Endothelial cell (in vitro differentiated cells): ENCODE results near the gene SLCO3A1. TPM values are rescaled to one million over a fixed set of nuclear protein-coding genes. Genes with fewer than 3 reads are reported as not detected.

ENCODE experiments used
- DNase-seq: peaks from one replicate; pipeline ENCODE4 v3.0.0; 2021; ENCODE audit warnings: low spot score
- H3K27ac Mint-ChIP-seq: one replicate; pipeline ENCODE4 v1.8.0; 2021; ENCODE audit warnings: mixed read lengths, inconsistent platforms; ENCODE audit not compliant: unreplicated experiment
- H3K27me3 Mint-ChIP-seq: one replicate; pipeline ENCODE4 v1.8.0; 2021; ENCODE audit warnings: mild to moderate bottlenecking, moderate library complexity, mixed read lengths, inconsistent platforms; ENCODE audit not compliant: unreplicated experiment
- H3K36me3 Mint-ChIP-seq: one replicate; pipeline ENCODE4 v1.8.0; 2021; ENCODE audit warnings: mild to moderate bottlenecking, low read depth, mixed read lengths, inconsistent platforms; ENCODE audit not compliant: unreplicated experiment
- H3K4me1 Mint-ChIP-seq: one replicate; pipeline ENCODE4 v1.8.0; 2021; ENCODE audit warnings: mild to moderate bottlenecking, mixed read lengths, inconsistent platforms; ENCODE audit not compliant: unreplicated experiment
- H3K4me3 Mint-ChIP-seq: one replicate; pipeline ENCODE4 v1.8.0; 2021; ENCODE audit warnings: mild to moderate bottlenecking, mixed read lengths, inconsistent platforms; ENCODE audit not compliant: unreplicated experiment
- H3K9me3 Mint-ChIP-seq: one replicate; pipeline ENCODE4 v1.8.0; 2021; ENCODE audit warnings: mixed read lengths, inconsistent platforms; ENCODE audit not compliant: unreplicated experiment
- total RNA-seq: library from RNA; stranded (reverse); fragmentation: NEBNext Ultra II Directional; extraction: Animal tissue kit (Norgen Biotek cat#: 25700); gene quantifications from one replicate; pipeline ENCODE4 v1.2.1, GENCODE V29; 2021; ENCODE audit not compliant: unreplicated experiment
- TF ChIP-seq, protein P1 (sequence below): fragments of 200-600 bp; sonication (generic); IDR thresholded peaks from one replicate; pipeline ENCODE4 v1.5.0; 2021; ENCODE audit warnings: antibody characterized with exemption; ENCODE audit not compliant: unreplicated experiment

The SLCO3A1 gene
- total RNA-seq, 1 donor from 2014 or later: 30.9 TPM

GRCh38 chr15:91995146-91995545 is 141.6 kb downstream of the SLCO3A1 start:
- Mint-ChIP-seq H3K36me3 (no peaks in the 10 kb centered on the region), H3K4me3 (no peak overlapping the region), H3K4me1 (peaks cover 10% of the 10 kb centered on the region), H3K27ac (no peak overlapping the region), H3K27me3 (peaks cover 4% of the 10 kb centered on the region), H3K9me3 (no peaks in the 10 kb centered on the region)
- DNase-seq: no peak
- TF ChIP-seq, protein P1, sequence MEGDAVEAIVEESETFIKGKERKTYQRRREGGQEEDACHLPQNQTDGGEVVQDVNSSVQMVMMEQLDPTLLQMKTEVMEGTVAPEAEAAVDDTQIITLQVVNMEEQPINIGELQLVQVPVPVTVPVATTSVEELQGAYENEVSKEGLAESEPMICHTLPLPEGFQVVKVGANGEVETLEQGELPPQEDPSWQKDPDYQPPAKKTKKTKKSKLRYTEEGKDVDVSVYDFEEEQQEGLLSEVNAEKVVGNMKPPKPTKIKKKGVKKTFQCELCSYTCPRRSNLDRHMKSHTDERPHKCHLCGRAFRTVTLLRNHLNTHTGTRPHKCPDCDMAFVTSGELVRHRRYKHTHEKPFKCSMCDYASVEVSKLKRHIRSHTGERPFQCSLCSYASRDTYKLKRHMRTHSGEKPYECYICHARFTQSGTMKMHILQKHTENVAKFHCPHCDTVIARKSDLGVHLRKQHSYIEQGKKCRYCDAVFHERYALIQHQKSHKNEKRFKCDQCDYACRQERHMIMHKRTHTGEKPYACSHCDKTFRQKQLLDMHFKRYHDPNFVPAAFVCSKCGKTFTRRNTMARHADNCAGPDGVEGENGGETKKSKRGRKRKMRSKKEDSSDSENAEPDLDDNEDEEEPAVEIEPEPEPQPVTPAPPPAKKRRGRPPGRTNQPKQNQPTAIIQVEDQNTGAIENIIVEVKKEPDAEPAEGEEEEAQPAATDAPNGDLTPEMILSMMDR: no peak

GRCh38 chr15:91997163-91997562 is 143.7 kb downstream of the SLCO3A1 start:
- H3K4me3 Mint-ChIP-seq: no peak overlapping the region
- H3K27me3 Mint-ChIP-seq: peaks cover 2% of the 10 kb centered on the region
- TF ChIP-seq, protein P1: no peak
- no peaks in the 10 kb centered on the region for H3K36me3 Mint-ChIP-seq
- H3K4me1 Mint-ChIP-seq: peaks cover 10% of the 10 kb centered on the region
- no peaks in the 10 kb centered on the region for H3K9me3 Mint-ChIP-seq
- H3K27ac Mint-ChIP-seq: no peak overlapping the region
- DNase-seq: no peak

- Mint-ChIP-seq H3K27ac (no peak overlapping the region), H3K36me3 (no peaks in the 10 kb centered on the region), H3K27me3 (peaks cover 4% of the 10 kb centered on the region), H3K4me1 (no peaks in the 10 kb centered on the region), H3K9me3 (no peaks in the 10 kb centered on the region), H3K4me3 (no peak overlapping the region)
- TF ChIP-seq, protein P1: no peak
- no peak for DNase-seq
These were observed 147.2 kb downstream of the SLCO3A1 start for GRCh38 chr15:92000709-92001108.

DNA sequence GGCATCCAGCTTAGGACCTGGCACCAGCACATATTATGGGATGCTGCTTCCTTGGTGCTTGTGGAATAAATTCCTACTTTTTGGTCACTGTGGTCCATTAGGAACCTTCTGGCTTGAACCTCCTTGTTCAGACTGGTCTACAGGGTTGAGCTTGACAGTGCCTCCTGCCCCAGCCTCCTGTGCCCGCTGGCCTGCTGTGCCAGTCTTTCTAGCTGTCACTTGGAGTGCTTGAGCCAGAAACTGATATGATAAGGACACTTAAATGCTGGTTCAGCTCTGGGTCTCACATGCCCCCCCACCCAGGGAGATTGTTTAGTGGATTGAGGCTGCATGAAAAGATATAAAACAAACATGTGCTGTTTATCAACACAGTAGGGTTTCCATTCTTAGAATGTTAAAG is 147.8 kb downstream of the SLCO3A1 start:
- H3K36me3 Mint-ChIP-seq: no peaks in the 10 kb centered on the region

GRCh38 chr15:92002666-92003065 is 149.2 kb downstream of the SLCO3A1 start:
- DNase-seq: no peak
- Mint-ChIP-seq H3K4me3 (no peak overlapping the region), H3K27me3 (peaks cover 4% of the 10 kb centered on the region), H3K36me3 (no peaks in the 10 kb centered on the region), H3K9me3 (no peaks in the 10 kb centered on the region), H3K27ac (no peak overlapping the region), H3K4me1 (no peaks in the 10 kb centered on the region)
- TF ChIP-seq, protein P1: no peak

More for the DNA sequence above, 147.8 kb downstream of the SLCO3A1 start:
- DNase-seq: no peak
- TF ChIP-seq, protein P1: no peak
- H3K27ac Mint-ChIP-seq: no peak overlapping the region
- H3K4me3 Mint-ChIP-seq: no peak overlapping the region
- no peaks in the 10 kb centered on the region for H3K4me1 Mint-ChIP-seq
- H3K9me3 Mint-ChIP-seq: no peaks in the 10 kb centered on the region
- peaks cover 4% of the 10 kb centered on the region for H3K27me3 Mint-ChIP-seq
